ENCODE data around the gene DDOST.

DDOST gene

GRCh38 chr1:20602851-20603450, 58.2 kb downstream of the DDOST start:
- Histone ChIP-seq H3K36me3 (ENCODE audit: control insufficient read depth in 1 of 2, insufficient read depth in 2 of 2, low read length in 2 of 2) (no peaks in the 10 kb centered on the region), H3K9me3 (ENCODE audit: control insufficient read depth in 1 of 2, low read length in 2 of 2) (no peaks in the 10 kb centered on the region), H3K27ac (ENCODE audit: low read depth, low read length) (no peak overlapping the region), H3K9ac (ENCODE audit: low read depth in 1 of 2, low read length in 2 of 2) (no peak overlapping the region), H3K4me3 (ENCODE audit: low read depth in 1 of 2, low read length in 2 of 2) (no peak overlapping the region), H3K4me1 (ENCODE audit: control insufficient read depth in 1 of 2, insufficient read depth in 2 of 2, low read length in 2 of 2) (peaks cover 5 to 8% of the 10 kb centered on the region in 2 donors), H3K27me3 (ENCODE audit: control insufficient read depth in 1 of 2, insufficient read depth in 2 of 2, low read length in 2 of 2) (no peaks in the 10 kb centered on the region)
